Effector memory CD4-positive, alpha-beta T cell (primary cell): Measurements from ENCODE around the gene DCBLD2.
A peak's percentile ranks its signal among the peaks of the same experiment; 100 is the strongest.

Source experiments
- DNase-seq, 3 donors: peaks; one replicate each; pipeline ENCODE4 v3.0.0-alpha.2; 2020
- H3K27ac ChIP-seq: 2 replicates; pipeline ENCODE4 v1.7.0; 2013; ENCODE audit warnings: mild to moderate bottlenecking, low read length, moderate library complexity; ENCODE audit not compliant: insufficient read depth, poor library complexity, severe bottlenecking
- H3K27me3 ChIP-seq: replicated peaks from 2 replicates; pipeline ENCODE4 v1.7.0; 2013; ENCODE audit warnings: mild to moderate bottlenecking, low read length; ENCODE audit not compliant: insufficient read depth, control insufficient read depth, poor library complexity, severe bottlenecking
- H3K36me3 ChIP-seq: 2 replicates; pipeline ENCODE4 v1.7.0; 2013; ENCODE audit warnings: mild to moderate bottlenecking, low read length, moderate library complexity; ENCODE audit not compliant: control insufficient read depth, insufficient read depth
- H3K4me1 ChIP-seq: 2 replicates; pipeline ENCODE4 v1.7.0; 2013; ENCODE audit warnings: low read length, mild to moderate bottlenecking; ENCODE audit not compliant: control insufficient read depth, insufficient read depth, poor library complexity, severe bottlenecking
- H3K4me3 ChIP-seq: 2 replicates; pipeline ENCODE4 v1.7.0; 2013; ENCODE audit warnings: low read length, low read depth, mild to moderate bottlenecking; ENCODE audit not compliant: insufficient read depth, poor library complexity, severe bottlenecking
- H3K9me3 ChIP-seq: 2 replicates; pipeline ENCODE4 v1.7.0; 2013; ENCODE audit warnings: mild to moderate bottlenecking, low read length, moderate library complexity; ENCODE audit not compliant: control insufficient read depth

The DCBLD2 gene

DNA sequence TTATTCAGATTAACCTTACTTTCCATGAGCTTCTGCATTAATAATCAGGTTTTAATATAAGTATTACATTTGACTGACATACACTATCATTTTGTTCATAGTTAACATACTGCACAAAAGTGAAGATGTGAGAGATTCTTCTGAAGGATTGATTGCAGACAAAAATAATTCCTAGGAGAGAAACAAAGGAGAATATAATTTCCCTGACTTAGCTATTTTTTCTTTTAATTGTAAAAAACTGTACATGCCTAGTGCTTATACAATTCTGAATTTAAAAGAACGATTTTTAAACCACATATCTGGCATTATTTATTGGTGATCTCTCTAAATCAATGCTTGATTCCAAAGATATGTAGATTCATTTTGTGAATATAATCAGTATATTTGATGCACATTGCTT lies 11.0 kb upstream of the DCBLD2 start:
- no peak overlapping the region for H3K4me3 ChIP-seq
- H3K4me1 ChIP-seq, result no peaks in the 10 kb centered on the region
- no peaks in the 10 kb centered on the region for H3K27me3 ChIP-seq
- no peaks in the 10 kb centered on the region for H3K9me3 ChIP-seq
- no peak overlapping the region for H3K27ac ChIP-seq
- H3K36me3 ChIP-seq, result no peaks in the 10 kb centered on the region
- no peak for DNase-seq

- Histone ChIP-seq H3K27ac (no peak overlapping the region), H3K9me3 (no peaks in the 10 kb centered on the region), H3K27me3 (no peaks in the 10 kb centered on the region), H3K4me3 (no peak overlapping the region), H3K36me3 (no peaks in the 10 kb centered on the region), H3K4me1 (no peaks in the 10 kb centered on the region)
- no peak for DNase-seq
Observed at GRCh38 chr3:98906230-98906629, 4.7 kb upstream of the DCBLD2 start.

DNA sequence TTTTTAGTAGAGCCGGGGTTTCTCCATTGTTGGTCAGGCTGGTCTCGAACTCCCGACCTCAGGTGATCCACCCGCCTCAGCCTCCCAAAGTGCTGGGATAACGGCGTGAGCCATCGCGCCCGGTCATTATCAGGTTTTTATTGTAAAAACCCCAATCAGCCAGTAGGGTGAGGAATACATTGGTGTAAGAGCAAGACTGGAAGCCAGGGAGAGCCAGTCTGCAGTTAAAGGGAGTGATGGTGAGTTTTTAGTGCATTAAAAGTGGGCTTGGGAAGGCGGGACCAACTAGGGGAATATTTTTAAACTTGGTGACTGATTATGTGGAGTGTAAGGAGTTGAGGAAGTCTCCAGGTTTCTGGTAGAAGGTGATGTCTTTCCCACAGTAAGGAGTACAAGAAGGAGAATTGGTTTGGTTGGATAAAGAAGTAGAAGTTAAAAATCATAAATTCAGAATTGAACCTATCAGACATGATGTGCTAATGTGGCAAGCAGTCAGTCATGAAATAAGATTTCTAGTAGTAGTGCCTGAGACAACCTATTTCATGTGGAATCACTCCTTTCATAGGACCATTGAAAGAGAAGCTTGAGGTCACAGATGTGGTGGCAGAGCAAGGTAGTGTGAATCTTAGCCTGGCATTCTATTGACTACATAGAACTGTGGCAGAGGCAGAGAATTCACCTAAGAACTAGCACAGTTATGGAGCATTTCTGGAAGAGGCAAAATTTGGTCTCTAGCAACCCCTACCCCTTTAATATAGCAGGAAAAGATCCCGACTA lies 2.4 kb upstream of the DCBLD2 start:
- DNase-seq, result no peak
- Histone ChIP-seq H3K4me3 (no peak overlapping the region), H3K27me3 (peaks cover 4% of the 10 kb centered on the region), H3K4me1 (no peaks in the 10 kb centered on the region), H3K36me3 (no peaks in the 10 kb centered on the region), H3K27ac (no peak overlapping the region), H3K9me3 (no peaks in the 10 kb centered on the region)

GRCh38 chr3:98903099-98903498 lies 1.6 kb upstream of the DCBLD2 start:
- peaks cover 4% of the 10 kb centered on the region for H3K27me3 ChIP-seq
- H3K27ac ChIP-seq, result no peak overlapping the region

DNA sequence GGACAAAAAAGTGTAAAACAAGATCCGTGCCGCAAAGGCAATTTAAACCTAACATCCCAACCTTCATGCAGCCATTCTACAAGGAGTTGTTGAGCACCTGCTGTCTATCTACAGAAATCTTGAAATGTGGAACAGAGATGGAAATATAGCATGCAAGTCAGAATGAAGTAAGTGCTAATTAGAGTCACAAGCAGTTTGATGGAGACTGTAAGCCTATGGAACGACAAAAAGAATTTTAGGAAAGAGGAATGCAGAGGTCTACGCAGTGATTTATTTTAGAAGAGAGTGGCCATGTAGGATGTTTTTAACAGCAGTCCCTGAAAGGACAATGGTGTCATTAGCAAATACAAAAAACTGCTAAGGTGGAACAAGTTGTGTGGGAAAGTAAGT lies 851 bp upstream of the DCBLD2 start:
- Histone ChIP-seq H3K27ac (no peak overlapping the region), H3K27me3 (peaks cover 4% of the 10 kb centered on the region), H3K36me3 (no peaks in the 10 kb centered on the region), H3K4me1 (no peaks in the 10 kb centered on the region), H3K4me3 (peak overlapping the region; percentile 66), H3K9me3 (no peaks in the 10 kb centered on the region)
- no peak for DNase-seq

More at GRCh38 chr3:98903099-98903498, 1.6 kb upstream of the DCBLD2 start:
- H3K36me3 ChIP-seq, result no peaks in the 10 kb centered on the region
- no peak overlapping the region for H3K4me3 ChIP-seq
- H3K9me3 ChIP-seq, result no peaks in the 10 kb centered on the region
- no peaks in the 10 kb centered on the region for H3K4me1 ChIP-seq
- no peak for DNase-seq

GRCh38 chr3:98901119-98901391 lies 440 bp downstream of the DCBLD2 start:
- Histone ChIP-seq H3K4me3 (peak overlapping the region; percentile 66), H3K27ac (no peak overlapping the region), H3K4me1 (no peaks in the 10 kb centered on the region), H3K9me3 (no peaks in the 10 kb centered on the region), H3K27me3 (peaks cover 4% of the 10 kb centered on the region), H3K36me3 (no peaks in the 10 kb centered on the region)
- no peak for DNase-seq

DNA sequence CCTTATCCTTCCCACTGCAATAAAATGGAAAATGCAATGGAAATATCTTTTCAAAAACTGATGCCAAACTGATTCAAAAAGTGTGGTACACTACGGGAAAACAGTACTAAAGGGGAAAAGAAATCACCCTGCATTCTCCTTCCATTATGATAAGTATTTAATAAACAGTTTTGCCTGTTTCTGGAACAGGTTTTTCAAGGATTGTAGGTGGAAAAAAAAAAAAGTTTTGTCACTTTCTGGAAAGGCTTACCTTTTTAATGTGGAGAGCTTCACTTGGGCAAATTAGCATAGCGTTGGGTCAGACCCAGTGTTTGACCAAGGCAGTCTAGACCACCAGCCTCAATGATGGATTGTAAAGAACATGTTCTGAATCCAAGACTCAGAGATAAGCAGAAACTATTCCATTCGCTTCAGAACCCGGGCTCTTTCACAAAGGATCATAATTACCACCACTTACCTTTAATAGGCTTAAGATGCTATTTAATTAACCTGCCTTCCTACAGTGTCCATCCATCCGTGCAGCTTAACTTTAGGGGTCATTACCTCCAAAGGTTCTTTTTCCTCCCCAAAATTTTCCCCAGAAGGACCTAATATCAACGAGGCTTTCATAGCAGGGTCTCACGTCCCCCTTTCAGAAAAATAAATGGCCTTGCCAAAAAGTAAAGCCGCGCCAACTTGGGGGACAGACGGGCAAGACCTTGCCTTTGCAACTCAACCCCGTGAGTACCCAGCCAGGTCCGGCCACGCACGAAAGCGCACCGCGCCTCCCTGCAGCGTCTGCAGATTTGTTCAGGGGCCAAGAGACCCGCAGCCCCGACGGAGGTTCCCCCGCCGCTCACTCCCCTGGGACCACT lies 1.0 kb downstream of the DCBLD2 start:
- Histone ChIP-seq H3K4me3 (peak overlapping the region; percentile 66), H3K36me3 (no peaks in the 10 kb centered on the region), H3K27me3 (peaks cover 4% of the 10 kb centered on the region), H3K9me3 (no peaks in the 10 kb centered on the region), H3K4me1 (no peaks in the 10 kb centered on the region), H3K27ac (no peak overlapping the region)
- no peak for DNase-seq

- no peaks in the 10 kb centered on the region for H3K4me1 ChIP-seq
- no peak overlapping the region for H3K4me3 ChIP-seq
- DNase-seq, result no peak
- H3K27ac ChIP-seq, result no peak overlapping the region
- H3K36me3 ChIP-seq, result no peaks in the 10 kb centered on the region
- peaks cover 4% of the 10 kb centered on the region for H3K27me3 ChIP-seq
- no peaks in the 10 kb centered on the region for H3K9me3 ChIP-seq
Observed at GRCh38 chr3:98897701-98898100, 3.8 kb downstream of the DCBLD2 start.

DNA sequence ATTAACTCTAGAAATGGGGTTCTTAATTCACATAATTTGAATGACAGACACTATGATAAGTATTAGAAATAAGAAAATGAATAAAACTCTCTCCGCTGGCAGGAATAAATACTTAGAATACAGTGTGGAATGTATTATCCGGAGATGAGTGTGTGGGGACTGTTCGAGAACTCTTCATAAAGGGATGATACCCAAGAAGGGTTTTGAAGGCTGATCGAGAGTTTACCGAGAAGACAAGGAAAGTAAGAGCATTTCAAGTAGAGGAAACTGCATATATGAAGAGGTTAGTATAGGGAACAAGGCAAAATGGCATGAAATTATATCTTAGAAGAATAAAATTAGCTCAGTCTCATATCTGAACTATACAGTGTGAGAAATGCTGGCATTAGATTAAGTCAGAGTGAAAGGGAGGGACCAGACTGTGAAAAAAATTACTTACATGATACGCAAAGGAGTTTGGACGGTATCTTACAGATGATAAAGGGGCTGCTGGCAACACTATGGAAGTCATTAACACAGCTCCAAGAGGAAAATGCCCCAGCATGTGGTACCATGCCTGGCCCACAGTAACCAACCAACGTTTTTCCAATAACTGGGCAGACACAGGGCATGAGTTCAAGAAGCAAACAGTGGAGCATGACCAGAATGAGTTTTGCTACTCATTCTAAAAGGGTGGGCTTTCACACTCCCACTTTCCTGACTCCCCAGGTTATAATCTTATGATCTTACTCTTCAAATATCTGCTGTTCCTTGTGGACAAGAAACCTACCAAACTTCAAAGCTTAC lies 6.5 kb downstream of the DCBLD2 start:
- H3K27ac ChIP-seq, result no peak overlapping the region
- no peak for DNase-seq
- no peak overlapping the region for H3K4me3 ChIP-seq
- H3K36me3 ChIP-seq, result no peaks in the 10 kb centered on the region
- no peaks in the 10 kb centered on the region for H3K27me3 ChIP-seq
- no peaks in the 10 kb centered on the region for H3K4me1 ChIP-seq
- no peaks in the 10 kb centered on the region for H3K9me3 ChIP-seq

DNA sequence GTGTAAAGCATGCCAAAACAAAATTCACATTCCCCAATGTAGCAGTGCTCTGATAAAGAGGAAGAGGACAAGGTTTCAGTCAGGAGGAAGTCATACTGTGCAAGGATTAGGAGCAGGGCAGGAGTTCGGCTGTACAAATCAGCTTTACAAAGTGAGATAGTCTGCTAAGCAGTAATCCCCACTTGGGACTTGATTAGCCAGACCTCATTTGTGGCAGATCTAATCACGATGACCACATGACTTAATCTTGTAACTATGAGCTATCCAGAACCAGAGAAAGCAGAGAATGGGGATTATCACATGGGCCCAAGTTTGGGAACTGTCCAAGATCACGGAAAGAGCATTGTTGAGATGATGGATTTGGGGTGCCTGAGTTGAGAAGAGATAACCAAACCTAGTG lies 7.8 kb downstream of the DCBLD2 start:
- no peak overlapping the region for H3K4me3 ChIP-seq
- no peaks in the 10 kb centered on the region for H3K9me3 ChIP-seq
- H3K27ac ChIP-seq, result no peak overlapping the region
- H3K27me3 ChIP-seq, result no peaks in the 10 kb centered on the region
- H3K36me3 ChIP-seq, result no peaks in the 10 kb centered on the region
- DNase-seq, result no peak
- H3K4me1 ChIP-seq, result no peaks in the 10 kb centered on the region
